GM12892 (cell line): Measurements from ENCODE around the gene PPP6R1.
A peak's percentile ranks its signal among the peaks of the same experiment; 100 is the strongest.

ENCODE experiments used
- DNase-seq: peaks from one replicate; pipeline ENCODE4 v3.0.0; 2011; ENCODE audit not compliant: insufficient read length
- FAIRE-seq: peaks from 2 replicates; lab custom pipeline; 2011; peaks lifted over from hg19 to GRCh38; lab: Jason Lieb, UNC
- POLR2A ChIP-seq: IDR thresholded peaks from 2 replicates; pipeline ENCODE4 v1.6.1; 2011; ENCODE audit warnings: low read depth, low read length, control low read depth
- POLR2AphosphoS5 ChIP-seq: IDR thresholded peaks from 2 replicates; pipeline ENCODE4 v1.6.1; 2011; ENCODE audit warnings: low read depth, low read length, control low read depth
- TAF1 ChIP-seq: IDR thresholded peaks from 2 replicates; pipeline ENCODE4 v1.6.1; 2011; ENCODE audit warnings: low read depth, mild to moderate bottlenecking, control low read depth, low read length, borderline replicate concordance

PPP6R1 gene

DNA sequence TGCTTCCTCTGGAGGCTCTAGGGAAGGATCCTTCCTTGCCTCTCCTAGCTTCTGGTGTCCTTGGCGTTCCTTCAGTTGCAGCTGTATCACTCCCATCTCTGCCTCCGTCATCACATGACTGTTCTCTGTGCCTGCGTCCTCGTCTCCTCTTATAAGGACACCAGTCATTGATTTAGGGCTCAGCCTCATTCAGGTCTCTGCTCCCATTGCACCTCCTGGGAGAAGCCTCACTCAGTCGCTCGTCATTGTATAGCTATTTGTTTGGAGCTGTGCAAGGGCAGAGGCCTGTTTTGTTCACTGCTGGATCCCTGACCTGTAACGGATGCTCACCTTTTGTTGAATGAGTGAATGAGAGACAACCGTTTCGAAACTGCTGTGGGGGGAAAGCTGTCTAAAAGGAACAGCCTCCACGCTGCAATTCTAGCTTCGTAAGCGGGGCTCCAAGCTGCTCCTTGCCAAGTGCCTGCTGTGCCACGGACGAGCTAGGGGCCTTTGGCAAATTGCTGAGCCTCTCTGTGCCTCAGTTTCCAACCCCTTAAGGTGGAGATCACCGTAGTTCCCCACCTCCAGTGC, 42.2 kb upstream of the PPP6R1 start:
- no peak for DNase-seq
- FAIRE-seq, result no peak
- no peak for TF ChIP-seq TAF1
- TF ChIP-seq POLR2A, result no peak
- TF ChIP-seq POLR2AphosphoS5, result no peak

DNA sequence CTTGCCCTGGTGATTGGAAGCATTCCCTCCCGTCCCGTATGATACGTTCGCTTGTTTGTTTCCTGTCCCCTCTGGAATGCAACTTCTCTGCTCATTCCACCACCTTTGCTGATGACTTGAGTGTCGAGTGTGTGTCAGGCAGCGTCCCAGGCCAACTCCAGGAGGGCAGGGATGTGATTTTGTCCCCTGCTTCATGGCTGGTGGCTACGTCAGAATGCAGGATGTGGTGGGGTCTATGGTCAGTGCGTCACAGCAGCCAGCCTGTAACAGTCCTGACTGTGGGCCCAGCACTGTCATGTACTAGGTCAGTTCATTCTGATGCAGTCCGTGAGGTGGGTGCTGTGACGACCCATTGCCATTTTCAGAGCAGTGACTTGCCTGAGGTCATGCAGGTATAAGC, 41.2 kb upstream of the PPP6R1 start:
- DNase-seq (no peak), FAIRE-seq (no peak)
- no peak for TF ChIP-seq TAF1
- TF ChIP-seq POLR2AphosphoS5, result no peak
- no peak for TF ChIP-seq POLR2A

DNA sequence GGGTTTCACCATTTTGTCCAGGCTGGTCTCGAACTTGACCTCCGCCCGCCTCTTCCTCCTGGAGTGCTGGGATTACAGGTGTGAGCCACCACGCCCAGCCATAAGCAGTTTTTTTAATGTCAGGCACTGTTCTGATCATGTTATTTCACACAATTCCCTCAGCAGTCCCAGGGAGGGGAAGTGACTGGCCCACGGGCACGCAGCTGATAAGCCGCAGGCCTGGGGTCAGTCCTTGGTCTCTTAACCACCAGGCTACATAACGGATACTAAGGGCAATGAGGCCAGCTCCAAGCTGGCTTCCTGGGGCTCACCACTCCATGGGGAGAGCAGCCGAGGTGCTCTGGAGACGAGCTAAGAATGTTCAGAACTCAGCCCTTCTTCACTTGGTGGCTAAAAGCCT, 38.5 kb upstream of the PPP6R1 start:
- FAIRE-seq, result no peak
- TF ChIP-seq TAF1 (no peak), POLR2AphosphoS5 (no peak), POLR2A (no peak)

DNA sequence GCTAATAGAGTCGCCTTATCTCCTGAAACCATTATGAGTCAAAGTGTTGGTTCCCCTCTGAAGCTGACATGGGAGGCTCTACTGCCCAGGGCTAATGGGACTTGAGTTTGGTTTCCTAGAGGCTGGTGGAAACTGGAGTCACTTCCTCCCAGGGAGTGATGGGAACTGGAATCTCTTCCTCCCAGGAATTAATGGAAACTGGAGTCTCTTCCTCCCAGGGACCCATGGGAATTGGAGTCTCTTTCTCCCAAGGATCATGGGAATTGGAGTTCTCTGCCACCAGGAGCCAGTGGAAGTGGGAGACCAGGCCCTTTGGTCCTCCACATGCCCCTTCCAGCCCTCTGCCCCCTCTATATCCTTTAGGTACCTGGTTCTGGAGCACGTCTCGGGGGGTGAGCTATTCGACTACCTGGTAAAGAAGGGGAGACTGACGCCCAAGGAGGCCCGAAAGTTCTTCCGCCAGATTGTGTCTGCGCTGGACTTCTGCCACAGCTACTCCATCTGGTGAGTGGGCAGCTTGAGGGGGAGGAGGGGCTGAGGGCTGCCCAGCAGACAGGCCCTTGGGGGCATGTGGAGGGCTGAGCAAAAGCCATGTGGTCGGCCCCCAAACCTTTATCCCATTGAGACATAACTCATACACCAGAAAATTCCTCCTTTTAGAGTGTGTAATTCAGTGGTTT, 30.4 kb upstream of the PPP6R1 start:
- no peak for TF ChIP-seq POLR2AphosphoS5
- TF ChIP-seq TAF1, result no peak
- no peak for TF ChIP-seq POLR2A

More for the DNA sequence above, 38.5 kb upstream of the PPP6R1 start:
- DNase-seq, result no peak

DNA sequence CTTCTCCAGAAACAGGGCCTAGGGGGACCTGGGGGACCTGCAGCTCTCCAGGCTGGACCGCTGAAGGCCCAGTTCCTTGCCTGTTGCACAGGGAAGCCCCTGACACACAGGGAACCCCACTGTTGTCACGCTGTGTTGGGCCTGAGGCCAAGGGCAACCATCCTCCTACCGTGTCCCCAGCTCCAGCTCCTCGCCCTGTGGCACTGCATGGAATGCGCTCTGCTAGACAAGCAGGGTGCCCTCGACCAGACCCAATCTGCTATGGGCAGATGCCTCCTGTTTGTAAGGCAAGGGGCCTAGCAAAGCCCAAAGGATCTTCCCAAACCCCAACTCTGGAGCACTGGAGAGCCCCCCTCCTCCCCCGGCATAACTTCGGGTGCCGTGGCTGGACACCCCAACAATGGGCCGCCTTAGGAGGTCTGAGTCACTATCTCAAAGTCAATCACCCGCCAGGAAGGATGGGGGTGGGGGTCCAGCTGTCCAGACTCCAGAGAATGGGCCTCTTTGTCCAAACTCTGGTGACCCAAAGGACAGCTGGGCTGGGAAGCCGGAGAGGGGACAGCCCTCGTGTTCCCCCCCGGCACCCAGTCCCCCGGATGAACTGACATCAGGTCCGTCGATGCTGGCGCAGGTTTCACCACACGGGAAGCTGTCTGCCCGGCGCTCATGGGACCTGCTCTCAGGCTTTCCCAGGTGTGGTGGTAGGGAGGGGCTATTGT, 28.7 kb upstream of the PPP6R1 start:
- DNase-seq, result no peak
- FAIRE-seq, result no peak
- no peak for TF ChIP-seq POLR2A
- no peak for TF ChIP-seq POLR2AphosphoS5
- TF ChIP-seq TAF1, result no peak

More for the DNA sequence above, 30.4 kb upstream of the PPP6R1 start:
- no peak for DNase-seq
- no peak for FAIRE-seq

DNA sequence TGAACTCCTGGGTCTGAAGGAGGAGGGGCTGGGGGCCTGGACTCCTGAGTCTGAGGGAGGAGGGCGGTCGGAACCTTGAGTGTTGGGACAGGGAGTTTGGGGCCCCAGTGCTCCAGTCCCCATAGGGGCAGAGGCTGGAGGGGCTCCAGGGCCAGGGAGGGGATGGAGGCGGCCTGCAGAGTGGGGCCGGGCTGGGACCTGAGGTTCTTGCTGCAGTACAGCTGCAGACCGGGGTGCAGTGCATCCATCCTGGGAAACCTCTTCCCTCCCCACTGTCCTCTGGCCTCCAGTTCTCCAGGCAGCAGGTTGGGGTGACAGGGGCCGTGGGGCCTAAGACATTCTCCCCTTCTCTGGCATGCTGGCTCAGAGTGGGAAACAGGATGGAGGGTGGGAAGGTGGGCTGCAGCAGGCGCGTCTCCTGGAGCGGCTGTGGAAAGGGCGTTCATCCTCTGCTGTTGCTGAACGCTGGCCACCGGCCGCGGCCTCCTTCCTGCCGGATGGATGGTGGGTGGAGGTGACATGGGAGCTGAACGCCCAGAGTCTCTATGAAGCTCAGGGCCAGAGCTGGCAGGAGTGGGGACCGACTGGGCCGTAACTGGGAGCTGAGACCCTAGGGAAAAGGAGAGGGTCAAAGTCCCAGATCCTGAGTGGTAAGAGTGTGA, 26.5 kb upstream of the PPP6R1 start:
- TF ChIP-seq TAF1 (no peak), POLR2AphosphoS5 (no peak), POLR2A (no peak)
- no peak for FAIRE-seq
- no peak for DNase-seq

DNA sequence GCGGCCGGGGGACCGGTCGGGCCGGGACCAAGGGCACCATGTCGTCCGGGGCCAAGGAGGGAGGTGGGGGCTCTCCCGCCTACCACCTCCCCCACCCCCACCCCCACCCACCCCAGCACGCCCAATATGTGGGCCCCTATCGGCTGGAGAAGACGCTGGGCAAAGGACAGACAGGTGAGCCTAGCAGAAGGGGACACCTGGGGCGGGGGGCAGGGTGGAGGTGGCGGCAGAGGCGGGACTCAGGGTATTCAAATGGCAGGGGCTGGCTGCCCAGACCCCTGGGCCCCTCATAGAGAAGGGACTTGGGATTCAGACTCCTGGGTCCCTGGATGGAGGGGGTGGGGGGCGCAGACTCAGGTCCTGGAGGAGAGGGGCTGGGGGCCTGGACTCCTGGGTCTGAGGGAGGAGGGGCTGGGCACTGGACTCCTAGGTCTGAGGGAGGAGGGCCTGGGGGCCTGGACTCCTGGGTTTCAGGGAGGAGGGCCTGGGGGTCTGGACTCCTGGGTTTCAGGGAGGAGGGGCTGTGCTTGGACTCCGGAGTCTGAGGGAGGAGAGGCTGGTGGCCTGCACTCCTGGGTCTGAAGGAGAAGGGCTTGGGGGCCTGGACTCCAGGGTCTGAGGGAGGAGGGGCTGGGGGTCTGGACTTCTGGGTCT, 25.7 kb upstream of the PPP6R1 start:
- TF ChIP-seq TAF1 (no peak), POLR2A (no peak), POLR2AphosphoS5 (no peak)
- FAIRE-seq (no peak), DNase-seq (no peak)

DNA sequence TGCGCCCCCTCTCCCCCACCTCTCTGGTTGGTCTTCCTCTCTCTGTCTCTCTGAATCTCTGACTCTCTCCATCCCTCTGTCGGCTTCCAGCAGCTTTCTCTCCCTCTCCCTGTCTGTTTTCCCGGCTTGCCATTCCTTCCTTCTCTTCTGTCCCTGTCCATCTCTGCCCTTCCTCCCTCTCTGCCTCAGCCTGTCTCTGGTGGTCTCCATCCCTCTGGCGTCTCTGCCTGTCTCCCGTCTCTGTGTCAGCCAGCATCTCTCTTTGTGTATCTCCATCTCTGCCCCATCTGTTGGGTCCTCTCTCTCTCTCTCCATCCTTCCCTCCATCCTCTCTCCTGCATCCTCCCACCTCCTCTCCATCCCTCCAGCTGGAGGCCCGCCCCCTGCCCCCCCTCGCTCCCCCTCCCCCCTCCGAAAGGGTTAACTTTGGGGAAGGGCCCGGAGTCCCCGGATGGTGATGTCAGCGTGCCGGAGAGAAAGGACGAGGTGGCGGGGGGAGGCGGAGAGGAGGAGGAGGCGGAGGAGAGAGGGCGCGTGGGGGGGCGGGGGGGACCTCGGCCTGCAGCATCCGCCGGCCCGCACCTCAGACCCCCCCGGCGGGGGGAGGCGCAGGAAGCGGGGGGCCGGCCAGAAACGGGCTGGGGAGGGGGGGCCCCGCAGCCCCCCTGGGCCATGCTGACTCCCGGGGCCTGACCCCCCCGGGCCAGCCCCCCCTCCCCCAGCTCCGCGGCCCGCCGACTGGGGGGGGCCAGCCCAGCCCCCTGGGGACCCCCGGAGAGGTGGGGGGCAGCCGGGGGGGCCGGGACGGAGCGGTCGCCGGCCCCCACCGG, 24.9 kb upstream of the PPP6R1 start, which contains the start of gene BRSK1:
Gene BRSK1, plus strand, starts transcription at position 450 of the 830 bp plus-strand sequence. CDS start 446 bp downstream, outside the sequence.
- no peak for FAIRE-seq
- DNase-seq, result no peak
- TF ChIP-seq POLR2A (no peak), POLR2AphosphoS5 (no peak), TAF1 (no peak)

DNA sequence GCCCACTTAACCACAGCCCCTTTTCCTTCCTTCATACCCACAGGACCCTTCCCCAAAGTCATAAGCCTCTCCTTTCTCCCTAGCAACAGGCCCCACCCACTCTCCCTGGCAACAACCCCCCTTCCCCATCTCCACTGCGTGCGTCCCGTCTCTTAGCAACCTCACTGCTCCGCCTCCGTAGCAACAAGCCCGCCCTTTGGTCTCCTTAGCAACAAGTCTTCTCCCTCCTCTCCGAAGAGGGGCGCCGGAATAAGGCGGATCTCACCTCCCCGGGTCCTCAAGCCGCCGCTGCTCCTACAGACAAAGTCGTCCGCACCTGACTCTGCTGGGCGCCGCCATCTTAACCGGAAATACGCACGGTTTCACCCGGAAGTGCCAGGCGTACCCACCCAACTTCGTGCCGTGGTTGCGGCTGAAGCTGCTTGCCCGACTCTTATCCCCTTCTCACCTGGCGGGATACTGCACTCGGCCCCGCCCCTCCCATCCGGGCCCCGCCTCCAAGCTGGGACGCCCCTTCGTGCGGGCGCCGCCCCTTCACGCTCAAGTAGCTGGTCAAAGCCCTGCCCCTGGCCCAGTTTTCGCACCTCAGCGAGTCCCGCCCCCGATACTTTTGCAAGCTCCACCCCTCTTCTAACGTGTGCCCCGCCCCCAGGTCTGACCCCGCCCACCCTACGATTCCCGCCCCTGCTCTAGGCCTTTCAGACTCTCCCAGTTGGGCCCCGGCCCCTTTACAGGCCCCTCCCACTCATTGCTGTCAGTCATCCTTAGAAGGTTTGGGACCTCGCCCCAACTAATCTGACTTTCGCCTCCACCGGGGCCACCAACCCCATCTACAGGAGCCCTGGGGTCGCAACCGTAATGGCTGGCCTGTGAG, 21.2 kb upstream of the PPP6R1 start, which contains the start of gene HSPBP1:
Gene HSPBP1, minus strand, starts transcription at position 341 of the 874 bp plus-strand sequence. CDS start 502 bp downstream, outside the sequence.
- FAIRE-seq, result peak; percentile 96
- peak; percentile 75 for TF ChIP-seq POLR2AphosphoS5
- TF ChIP-seq TAF1, result peak; percentile 86
- peak; percentile 78; the same call in 1 of the 2 replicates for TF ChIP-seq POLR2A
- DNase-seq, result peak; percentile 76

DNA sequence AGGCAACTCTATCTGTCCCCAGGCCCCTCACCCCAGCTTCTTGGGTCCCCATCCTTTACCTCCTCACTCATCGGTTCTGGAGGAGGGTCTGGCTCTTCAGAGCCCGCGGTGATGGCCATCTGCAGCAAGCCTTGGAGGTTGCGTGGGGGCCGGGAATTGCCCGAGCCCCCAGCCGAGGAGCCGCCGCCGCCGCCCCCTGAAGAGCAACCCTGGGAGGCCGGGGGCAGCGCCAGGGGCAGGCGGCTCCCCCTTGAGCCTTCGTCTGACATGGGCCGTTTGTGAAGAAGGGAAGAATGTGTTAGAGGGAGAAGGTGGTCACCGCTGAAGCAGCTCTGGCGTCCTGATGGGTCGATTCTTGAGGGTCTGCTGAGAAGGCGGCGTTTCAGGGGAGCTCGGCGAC, 20.5 kb upstream of the PPP6R1 start:
- FAIRE-seq, result no peak
- no peak for DNase-seq
- TF ChIP-seq POLR2AphosphoS5 (no peak), TAF1 (no peak), POLR2A (no peak)
